ENCODE measurements around the gene KCNQ5.

DNA sequence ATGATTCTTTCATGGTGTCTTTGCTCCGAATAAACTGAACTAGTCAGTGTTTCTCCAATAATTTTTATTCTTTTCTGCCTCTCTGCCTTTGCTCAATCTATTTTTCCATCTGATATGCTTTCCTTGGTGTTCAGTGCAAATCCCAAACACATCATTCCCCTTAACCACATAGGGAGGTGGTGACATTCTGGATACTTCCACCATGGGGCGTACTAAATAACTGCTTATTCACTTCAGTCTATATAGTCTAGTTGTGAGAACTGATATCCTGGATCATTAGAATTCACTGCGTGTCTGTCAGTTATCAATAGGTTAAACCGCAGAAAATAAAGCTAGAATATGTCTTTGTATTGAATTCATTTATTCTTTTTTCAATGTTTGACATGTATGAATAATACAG, 83.1 kb downstream of the KCNQ5 start:
- no peak for TF ChIP-seq POLR2A (IDR thresholded peaks at IDR 0.05)
- TF ChIP-seq CTCF (IDR thresholded peaks at IDR 0.05): no peak
- no peak for TF ChIP-seq POLR2AphosphoS5 (IDR thresholded peaks at IDR 0.05; ENCODE audit: insufficient read depth in 1 of 2, low read depth in 1 of 2)

Measured in vagina (tissue), 2 donors.